Lung (tissue), 12 donors: ENCODE measurements around the gene MCM3AP. TPM values are rescaled to one million over a fixed set of nuclear protein-coding genes. Genes with fewer than 3 reads are reported as not detected.

Source experiments
- ATAC-seq: fragments of 200-7000 bp; cut with Tn5 transposase; one replicate; pipeline ENCODE4 v1.9.1; 2020; ENCODE audit warnings: moderate number of reproducible peaks; ENCODE audit not compliant: insufficient read depth, low FRiP score
- DNase-seq, 3 donors: peaks; one replicate each; pipeline ENCODE4 v3.0.0-alpha.2; 2013 to 2017
- H3K27ac ChIP-seq, 2 donors: one replicate each; pipeline ENCODE4 v1.5.1; 2013; ENCODE audit warnings: mild to moderate bottlenecking in 2 of 2, moderate library complexity in 2 of 2, control low read depth in 1 of 2, inconsistent platforms in 1 of 2, low read depth in 1 of 2, low read length in 1 of 2
- H3K27me3 ChIP-seq, 3 donors: one replicate each; pipeline ENCODE4 v1.5.1; 2013; ENCODE audit warnings: low read length in 2 of 3; ENCODE audit not compliant: control insufficient read depth in 3 of 3, insufficient read depth in 3 of 3
- H3K36me3 ChIP-seq, 4 donors: one replicate each; pipeline ENCODE4 v1.5.1; 2013; ENCODE audit warnings: low read length in 4 of 4, mild to moderate bottlenecking in 1 of 4, moderate library complexity in 1 of 4; ENCODE audit not compliant: control insufficient read depth in 4 of 4, insufficient read depth in 4 of 4
- H3K4me1 ChIP-seq, 5 donors: one replicate each; pipeline ENCODE4 v1.5.1; 2013; ENCODE audit warnings: low read length in 5 of 5, mild to moderate bottlenecking in 2 of 5, moderate library complexity in 1 of 5; ENCODE audit not compliant: control insufficient read depth in 5 of 5, insufficient read depth in 5 of 5
- H3K4me3 ChIP-seq: one replicate; pipeline ENCODE4 v1.5.1; 2013; ENCODE audit warnings: mild to moderate bottlenecking, control low read depth, moderate library complexity
- H3K9ac ChIP-seq, 2 donors: one replicate each; pipeline ENCODE4 v1.5.1; 2013; ENCODE audit warnings: low read length in 2 of 2, control low read depth in 1 of 2; ENCODE audit not compliant: insufficient read depth in 1 of 2
- H3K9me3 ChIP-seq, 4 donors: one replicate each; pipeline ENCODE4 v1.5.1; 2013; ENCODE audit warnings: low read length in 3 of 4, mild to moderate bottlenecking in 1 of 4, moderate library complexity in 1 of 4; ENCODE audit not compliant: control insufficient read depth in 4 of 4, insufficient read depth in 3 of 4
- CTCF ChIP-seq: IDR thresholded peaks from 2 replicates; pipeline ENCODE4 v1.5.1; 2012; ENCODE audit warnings: mild to moderate bottlenecking; ENCODE audit errors: control extremely low read depth, extremely low read depth
- WGBS, 2 donors: extraction: QIAGEN DNeasy Blood & Tissue Kit; methylation state at CpG; one replicate each; pipeline ENCODE4 v1.1.7; 2013; 5-methylcytosine and 5-hydroxymethylcytosine counted together
- polyA plus RNA-seq, 2 donors: library from polyadenylated mRNA; stranded (reverse); fragments of 200-250 nt; gene quantifications; one replicate each; pipeline ENCODE4 v1.2.1, GENCODE V29; 2013
- total RNA-seq, 2 donors: library from RNA; depleted of rRNA in 1 of 2; stranded (reverse); fragments of >200 nt in 1 of 2; gene quantifications; one replicate each; pipeline ENCODE4 v1.2.1, GENCODE V29; 2014 to 2021
- donor health status: control.
- donor health status: control.
- donor health status: Bipolar disorder and iron deficiency.
- donor health status: healthy.
- donor health status: DM: yes; HTN: yes; CAD: no.

MCM3AP gene
- total and polyA plus RNA-seq, 4 donors = 40.7 to 114 (median 78.7) TPM

DNA sequence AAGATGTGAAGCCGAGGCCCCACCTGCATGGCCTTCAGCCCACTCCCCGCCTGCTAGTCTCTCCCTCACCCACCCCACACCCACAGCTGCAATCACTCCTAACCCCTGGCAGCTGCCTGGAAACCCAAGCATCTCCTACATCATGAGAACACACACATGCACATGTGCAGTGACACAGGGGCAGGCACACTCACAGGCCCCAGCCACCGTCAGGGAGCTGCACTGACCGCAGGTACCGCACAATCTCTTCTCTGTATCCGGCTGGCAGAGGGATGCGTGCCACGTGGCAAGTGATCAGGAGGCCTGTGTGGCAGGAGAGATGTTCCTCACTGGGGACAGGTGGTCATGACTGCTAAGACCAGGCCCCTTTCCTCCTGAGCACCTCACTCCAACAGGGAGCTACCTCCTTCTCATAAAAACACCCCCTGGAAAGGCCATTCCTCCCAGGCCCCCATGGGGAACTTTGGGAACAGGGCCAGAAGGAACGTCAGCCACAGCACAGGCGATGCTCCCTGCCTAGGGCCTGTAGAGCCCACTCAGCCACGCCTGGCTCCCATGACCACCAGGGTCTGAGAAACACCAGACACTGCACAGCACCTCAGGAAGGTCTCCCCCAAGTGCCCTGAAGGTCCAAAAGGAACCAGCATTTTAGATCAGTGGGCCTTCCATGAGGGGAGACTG is 62.8 kb downstream of the MCM3AP start:
- 80 to 95% methylated on average over 11 of the region's 11 CpGs for WGBS, 2 donors
- Histone ChIP-seq H3K4me1 (peaks cover 0 to 22% (median 18%) of the 10 kb centered on the region in 5 donors), H3K4me3 (no peak overlapping the region), H3K9me3 (peaks cover 0 to 2% (median 0%) of the 10 kb centered on the region in 4 donors), H3K36me3 (peaks cover 0 to 46% (median 2%) of the 10 kb centered on the region in 4 donors), H3K9ac (no peak overlapping the region), H3K27ac (no peak overlapping the region), H3K27me3 (no peaks in the 10 kb centered on the region)
- TF ChIP-seq CTCF = no peak
- peak in 1 of 3 donors; percentile 2 for DNase-seq
- ATAC-seq = no peak

GRCh38 chr21:46221664-46222435 is 63.6 kb downstream of the MCM3AP start:
- Histone ChIP-seq H3K4me1 (peaks cover 0 to 17% (median 13%) of the 10 kb centered on the region in 5 donors), H3K27me3 (no peaks in the 10 kb centered on the region), H3K27ac (no peak overlapping the region), H3K9ac (no peak overlapping the region), H3K9me3 (peaks cover 0 to 2% (median 0%) of the 10 kb centered on the region in 4 donors), H3K36me3 (peaks cover 0 to 50% (median 4%) of the 10 kb centered on the region in 4 donors), H3K4me3 (no peak overlapping the region)
- ATAC-seq (no peak), DNase-seq (peak in 1 of 3 donors; percentile 11)
- 82 to 86% methylated on average over 16 of the region's 16 CpGs for WGBS, 2 donors
- no peak for TF ChIP-seq CTCF

DNA sequence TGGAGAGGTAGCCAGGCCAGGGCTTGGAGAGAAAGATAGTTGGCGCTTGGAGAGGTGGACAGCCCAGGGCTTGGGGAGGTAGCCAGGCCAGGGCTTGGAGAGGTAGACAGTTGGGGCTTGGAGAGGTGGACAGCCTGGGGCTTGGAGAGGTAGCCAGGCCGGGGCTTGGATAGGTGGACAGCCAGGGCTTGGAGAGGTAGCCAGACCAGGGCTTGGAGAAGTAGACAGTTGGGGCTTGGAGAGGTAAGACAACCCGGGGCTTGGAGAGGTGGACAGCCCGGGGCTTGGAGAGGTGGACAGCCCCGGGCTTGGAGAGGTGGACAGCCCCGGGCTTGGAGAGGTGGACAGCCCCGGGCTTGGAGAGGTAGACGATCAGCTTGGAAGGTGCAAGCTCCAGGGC is 64.6 kb downstream of the MCM3AP start:
- H3K27ac ChIP-seq = no peak overlapping the region
- no peak overlapping the region for H3K4me3 ChIP-seq
- peaks cover 0 to 57% (median 5%) of the 10 kb centered on the region in 4 donors for H3K36me3 ChIP-seq
- 94 to 100% methylated on average over 6 to 8 of the region's 8 CpGs for WGBS, 2 donors
- ATAC-seq = no peak
- H3K9me3 ChIP-seq = no peaks in the 10 kb centered on the region
- no peaks in the 10 kb centered on the region for H3K27me3 ChIP-seq
- H3K9ac ChIP-seq = no peak overlapping the region
- no peak for TF ChIP-seq CTCF
- H3K4me1 ChIP-seq = peaks cover 0 to 13% (median 8%) of the 10 kb centered on the region in 5 donors
- no peak for DNase-seq
